HG03139 (cell line): ENCODE measurements around the gene ADD1.

Experiments
- ATAC-seq: cut with Tn5 transposase; IDR thresholded peaks from one replicate; pipeline ENCODE4 v1.9.1; 2021; ENCODE audit not compliant: unreplicated experiment

Gene ADD1

GRCh38 chr4:2879026-2879425 is 35.4 kb downstream of the ADD1 start:
- ATAC-seq = no peak

GRCh38 chr4:2881431-2881830 is 37.8 kb downstream of the ADD1 start:
- ATAC-seq = no peak

- ATAC-seq = no peak
Measured at GRCh38 chr4:2882341-2882740, 38.7 kb downstream of the ADD1 start.

- ATAC-seq = no peak
Measured at GRCh38 chr4:2886161-2886560, 42.5 kb downstream of the ADD1 start.

- no peak for ATAC-seq
Measured at GRCh38 chr4:2886622-2887021, 43.0 kb downstream of the ADD1 start.

DNA sequence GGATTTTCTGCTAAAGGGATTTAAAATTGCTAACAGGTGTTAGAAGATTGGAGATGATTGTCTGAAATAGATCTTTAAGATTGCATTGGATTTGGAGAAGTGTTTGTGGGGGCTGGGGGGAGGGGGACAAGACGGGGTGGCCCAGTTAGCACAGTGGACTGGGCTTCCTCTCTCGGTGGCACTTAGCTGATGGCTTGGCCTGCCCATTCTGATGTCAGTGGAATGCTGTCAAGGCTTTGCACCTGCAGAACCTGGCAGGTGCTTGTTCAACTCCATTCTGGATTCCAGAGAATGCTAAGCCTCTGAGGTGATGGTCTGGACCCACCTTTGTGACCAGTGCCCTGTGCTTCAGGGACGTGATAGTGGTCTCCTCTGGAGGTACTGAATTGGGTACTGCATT is 43.7 kb downstream of the ADD1 start:
- ATAC-seq = no peak

- no peak for ATAC-seq
Measured at GRCh38 chr4:2888886-2889285, 45.2 kb downstream of the ADD1 start.

DNA sequence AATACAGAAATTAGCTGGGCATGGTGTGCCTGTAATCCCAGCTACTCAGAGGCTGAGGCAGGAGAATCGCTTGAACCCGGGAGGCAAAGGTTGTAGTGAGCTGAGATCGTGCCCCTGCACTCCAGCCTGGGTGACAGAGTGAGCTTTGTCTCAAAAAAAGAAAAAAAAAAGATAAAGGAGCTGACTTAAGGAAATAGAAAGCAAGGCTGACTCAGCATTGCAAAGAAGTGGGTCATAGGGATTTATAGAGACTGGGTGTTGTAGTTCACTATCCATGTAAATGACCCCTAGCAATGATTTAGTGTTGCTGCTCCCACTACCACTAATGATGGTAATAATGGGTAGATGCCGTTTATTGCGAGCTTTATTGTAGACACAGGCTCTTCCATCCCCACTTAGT is 47.6 kb downstream of the ADD1 start:
- ATAC-seq = no peak

DNA sequence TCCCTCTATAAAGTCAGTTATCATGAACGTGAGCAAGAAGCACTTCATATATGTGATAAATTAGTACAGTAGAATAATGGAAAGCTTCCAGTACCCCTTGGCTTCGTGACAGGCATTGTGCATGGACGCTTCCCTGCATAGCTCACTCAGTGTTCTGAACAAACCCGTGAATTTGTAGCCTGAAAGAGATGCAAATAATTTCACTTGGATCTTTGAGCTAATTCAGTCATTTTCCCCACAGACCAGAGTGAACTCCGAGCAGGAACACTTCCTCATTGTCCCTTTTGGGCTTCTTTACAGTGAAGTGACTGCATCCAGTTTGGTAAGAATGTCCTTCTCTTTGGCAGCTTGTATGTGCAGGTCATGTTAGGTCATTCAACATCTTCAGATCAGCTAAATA is 50.1 kb downstream of the ADD1 start:
- no peak for ATAC-seq

DNA sequence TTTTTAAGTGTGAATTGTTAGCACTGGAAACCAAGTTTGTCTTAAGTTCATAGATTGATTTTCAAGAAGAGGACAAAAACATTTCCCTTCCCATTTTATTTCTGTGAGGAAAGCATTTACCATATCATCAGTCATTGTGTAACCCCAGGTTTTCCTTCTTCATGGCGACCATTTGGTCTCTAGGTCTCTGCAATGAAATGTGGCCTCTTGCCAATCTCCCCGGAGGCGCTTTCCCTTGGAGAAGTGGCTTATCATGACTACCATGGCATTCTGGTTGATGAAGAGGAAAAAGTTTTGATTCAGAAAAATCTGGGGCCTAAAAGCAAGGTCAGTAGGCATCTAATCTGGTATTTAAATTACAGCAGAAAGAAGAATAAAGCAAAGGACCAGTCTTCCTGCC is 54.4 kb downstream of the ADD1 start:
- ATAC-seq = no peak

DNA sequence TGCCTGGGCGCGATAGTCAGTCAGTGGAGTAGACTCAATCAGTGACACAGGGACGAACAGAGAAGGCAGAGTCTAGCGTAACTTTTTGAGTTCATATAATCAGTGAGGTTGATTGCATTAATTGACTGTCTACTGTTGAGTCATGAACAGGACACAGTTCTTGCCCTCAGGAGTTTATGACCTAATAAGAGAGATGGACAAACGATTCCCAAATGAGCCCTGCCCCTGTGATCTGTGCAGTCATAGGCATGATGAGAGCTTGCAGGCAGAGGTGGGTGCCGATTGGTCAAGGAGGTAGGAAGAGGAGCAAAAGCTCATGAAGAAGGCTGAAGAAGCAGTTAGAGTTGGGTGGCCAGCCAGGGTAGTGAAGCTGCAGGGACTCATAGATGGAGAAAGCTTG is 57.1 kb downstream of the ADD1 start:
- ATAC-seq = no peak

DNA sequence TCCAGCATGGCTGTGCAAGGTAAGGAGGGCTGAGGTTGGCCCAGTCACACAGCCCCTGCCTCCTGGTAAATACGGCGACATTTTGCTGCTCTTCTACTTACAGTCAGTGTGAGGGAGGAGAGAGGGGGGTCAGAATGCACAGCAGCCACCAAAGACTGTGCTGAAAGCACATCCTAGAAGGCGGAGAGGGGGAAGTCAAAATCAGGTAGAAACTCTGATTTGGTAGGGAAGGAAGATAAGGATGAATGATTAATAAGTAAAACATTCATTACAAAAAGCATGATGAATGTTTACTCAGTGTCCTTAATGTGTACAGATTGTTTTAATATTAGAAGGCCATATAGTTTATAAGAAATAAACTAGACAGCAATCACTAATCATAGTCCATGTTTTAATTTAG is 57.5 kb downstream of the ADD1 start:
- no peak for ATAC-seq

DNA sequence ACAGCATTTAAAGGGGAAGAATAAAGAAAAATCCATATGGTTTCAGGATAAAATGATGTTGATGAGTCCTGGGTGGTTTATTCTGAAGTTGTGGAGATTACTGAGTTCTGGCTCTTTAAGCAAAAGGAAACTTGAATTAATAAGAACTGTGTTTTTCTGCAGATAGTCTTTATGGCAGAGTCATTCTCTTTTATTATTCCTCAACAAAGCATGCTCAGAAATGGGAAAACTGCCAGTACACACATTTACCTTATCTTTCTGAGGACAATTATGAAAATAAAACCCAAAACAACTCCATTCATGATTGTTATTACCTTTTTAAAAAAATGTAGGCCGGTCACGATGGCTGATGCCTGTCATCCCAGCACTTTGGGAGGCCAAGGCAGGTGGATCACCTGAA is 58.5 kb downstream of the ADD1 start:
- no peak for ATAC-seq

DNA sequence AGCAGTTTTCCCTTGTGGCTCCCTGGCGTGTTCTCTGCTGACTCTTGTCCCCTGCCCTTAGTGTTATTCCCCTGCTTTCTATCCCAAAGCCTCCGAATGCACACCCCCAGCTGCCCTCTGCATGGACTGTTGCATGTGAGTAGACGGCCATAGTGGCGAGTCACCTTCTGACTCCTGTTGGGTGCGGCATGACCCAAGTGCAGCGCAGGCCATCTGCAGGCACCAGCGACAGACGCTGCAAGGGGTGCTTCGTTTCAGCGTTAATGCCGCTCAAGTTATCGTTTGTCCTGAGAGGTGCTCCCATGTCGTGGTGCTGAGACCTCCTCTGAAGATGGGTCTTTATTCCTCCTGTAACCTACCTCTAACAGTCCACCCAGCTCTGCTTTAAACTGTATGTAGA is 61.9 kb downstream of the ADD1 start:
- no peak for ATAC-seq

- ATAC-seq = no peak
Measured at GRCh38 chr4:2906218-2906617, 62.6 kb downstream of the ADD1 start.

- no peak for ATAC-seq
Measured at GRCh38 chr4:2907226-2907625, 63.6 kb downstream of the ADD1 start.

GRCh38 chr4:2907706-2908293 is 64.2 kb downstream of the ADD1 start:
- ATAC-seq = no peak

GRCh38 chr4:2908686-2909085 is 65.0 kb downstream of the ADD1 start:
- no peak for ATAC-seq

DNA sequence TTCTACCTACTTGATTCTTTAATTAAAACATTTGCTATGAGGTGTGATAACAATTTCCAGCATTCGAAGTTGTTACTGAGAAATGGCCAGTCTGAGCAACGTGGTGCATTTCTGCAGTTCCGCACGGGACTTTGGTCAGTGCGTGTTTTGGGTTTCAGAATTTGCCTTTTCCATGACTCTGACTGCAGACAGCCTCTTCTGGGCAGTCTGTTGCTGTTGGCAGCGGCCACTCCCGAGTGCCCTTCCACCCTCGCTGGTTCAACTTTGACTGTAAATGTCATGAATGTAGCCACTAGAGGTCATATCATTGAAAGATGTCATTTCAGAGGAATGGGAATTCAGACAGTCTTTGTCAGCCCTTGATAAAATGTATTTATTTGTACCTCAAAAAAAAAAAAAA is 65.9 kb downstream of the ADD1 start:
- ATAC-seq = no peak

DNA sequence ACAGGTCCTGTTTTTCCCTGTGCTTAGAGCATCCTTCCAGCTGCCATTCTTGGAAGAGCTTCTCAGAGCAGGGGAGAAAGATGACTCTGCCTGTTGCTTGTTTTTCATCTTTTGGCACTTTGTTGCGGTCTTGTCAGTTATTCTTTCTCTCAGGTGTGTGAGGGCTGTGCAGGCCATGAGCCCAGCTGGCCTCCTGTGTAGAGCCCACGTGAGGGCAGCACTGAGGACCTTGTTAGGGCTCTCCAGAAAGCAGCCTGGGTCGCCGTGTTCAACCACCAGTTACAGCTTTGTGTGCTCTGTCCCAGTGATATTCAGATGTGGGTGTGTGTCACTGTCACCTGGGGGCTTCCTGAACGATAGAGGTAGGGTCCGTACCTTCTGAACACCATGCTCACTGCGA is 66.8 kb downstream of the ADD1 start:
- ATAC-seq = no peak

GRCh38 chr4:2911868-2912267 is 68.2 kb downstream of the ADD1 start:
- ATAC-seq = no peak

GRCh38 chr4:2913168-2913567 is 69.5 kb downstream of the ADD1 start:
- ATAC-seq = no peak

DNA sequence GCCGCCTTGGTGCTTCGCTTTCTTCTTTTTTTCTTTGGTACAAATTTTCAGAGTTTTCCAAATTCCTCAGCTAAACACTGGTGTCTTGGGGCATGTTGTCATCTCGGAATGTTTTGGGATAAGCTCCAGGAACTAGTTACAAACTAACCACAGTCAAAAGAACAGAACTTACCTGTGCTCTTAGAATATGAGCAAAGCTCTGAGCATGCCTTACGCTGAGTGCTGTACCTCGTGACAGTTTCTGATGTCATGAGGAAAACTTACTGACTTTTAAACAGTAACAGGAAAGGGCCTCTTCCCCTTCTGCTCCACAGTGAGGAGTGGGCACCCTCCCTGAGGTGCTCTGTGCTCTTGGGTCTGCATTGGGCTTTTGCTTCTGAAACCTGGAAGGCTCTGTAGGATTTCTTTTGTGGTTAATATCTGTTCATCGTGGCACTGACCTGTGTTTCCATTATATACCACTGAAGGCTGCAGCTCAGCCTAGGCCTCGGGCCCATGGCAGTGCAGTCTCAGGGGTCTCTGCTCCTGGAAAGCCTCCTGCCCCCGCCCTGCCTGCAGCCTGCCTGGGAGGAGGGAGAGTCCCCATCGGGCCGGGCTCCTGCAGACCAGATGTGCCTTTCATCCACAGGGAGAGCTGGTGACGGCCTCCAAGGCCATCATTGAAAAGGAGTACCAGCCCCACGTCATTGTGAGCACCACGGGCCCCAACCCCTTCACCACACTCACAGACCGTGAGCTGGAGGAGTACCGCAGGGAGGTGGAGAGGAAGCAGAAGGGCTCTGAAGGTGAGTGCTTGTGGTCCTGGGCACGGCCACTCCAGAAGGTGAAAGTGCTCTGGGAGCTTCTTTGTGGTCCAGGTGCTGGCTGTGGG is 70.8 kb downstream of the ADD1 start:
- ATAC-seq = no peak
